NCI-H1694 treated with DMSO at 0.1 percent for 48 hours (cell line): ENCODE data around the gene SLC25A10.

Experiments
- DNase-seq: peaks from one replicate; lab custom pipeline; 2025; lab: John Stamatoyannopoulos, UW

SLC25A10 gene

GRCh38 chr17:81706757-81707624 is 5.1 kb upstream of the SLC25A10 start:
- DNase-seq = no peak

- DNase-seq = no peak
These were observed 4.1 kb upstream of the SLC25A10 start for GRCh38 chr17:81707725-81708646.

GRCh38 chr17:81708739-81709185 is 3.3 kb upstream of the SLC25A10 start:
- no peak for DNase-seq

DNA sequence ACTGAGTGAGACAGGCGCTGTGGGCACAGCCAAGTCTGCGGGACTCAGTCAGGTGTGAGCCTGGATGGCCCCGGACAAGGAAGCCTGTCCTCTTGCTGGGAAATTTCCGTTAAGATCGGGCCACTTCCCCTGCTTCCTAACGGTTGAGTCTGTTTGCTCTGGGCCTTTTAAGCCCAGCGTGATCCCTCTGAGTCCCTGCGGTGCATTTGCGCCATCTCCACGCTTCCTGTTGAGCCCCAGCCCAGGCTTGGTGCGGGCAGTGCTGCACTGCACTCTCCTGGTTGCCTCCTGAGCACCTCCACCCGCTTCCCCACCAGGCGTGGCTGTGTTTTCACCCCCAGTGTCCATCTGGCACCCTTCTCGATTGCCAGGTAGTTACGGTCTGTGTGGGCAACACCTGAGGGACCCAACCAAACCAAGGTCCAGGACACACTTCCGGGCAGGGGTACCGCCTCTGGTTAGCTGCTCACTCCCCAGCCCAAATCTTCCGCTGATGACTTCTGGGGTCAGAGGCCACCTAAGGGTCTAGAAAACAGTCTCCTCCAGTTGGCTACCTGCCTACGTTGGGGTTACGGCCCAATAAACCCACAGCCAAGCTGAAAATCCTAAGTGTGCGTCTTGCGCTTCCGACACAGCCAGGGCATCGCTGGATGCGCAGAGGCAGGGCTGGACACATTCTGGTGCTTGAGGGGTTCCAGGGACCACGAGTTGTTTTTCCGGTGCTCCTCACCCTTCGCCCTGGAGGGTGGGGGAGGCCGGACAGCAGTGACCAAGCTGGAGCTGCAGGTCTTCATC is 1.4 kb upstream of the SLC25A10 start:
- no peak for DNase-seq

DNA sequence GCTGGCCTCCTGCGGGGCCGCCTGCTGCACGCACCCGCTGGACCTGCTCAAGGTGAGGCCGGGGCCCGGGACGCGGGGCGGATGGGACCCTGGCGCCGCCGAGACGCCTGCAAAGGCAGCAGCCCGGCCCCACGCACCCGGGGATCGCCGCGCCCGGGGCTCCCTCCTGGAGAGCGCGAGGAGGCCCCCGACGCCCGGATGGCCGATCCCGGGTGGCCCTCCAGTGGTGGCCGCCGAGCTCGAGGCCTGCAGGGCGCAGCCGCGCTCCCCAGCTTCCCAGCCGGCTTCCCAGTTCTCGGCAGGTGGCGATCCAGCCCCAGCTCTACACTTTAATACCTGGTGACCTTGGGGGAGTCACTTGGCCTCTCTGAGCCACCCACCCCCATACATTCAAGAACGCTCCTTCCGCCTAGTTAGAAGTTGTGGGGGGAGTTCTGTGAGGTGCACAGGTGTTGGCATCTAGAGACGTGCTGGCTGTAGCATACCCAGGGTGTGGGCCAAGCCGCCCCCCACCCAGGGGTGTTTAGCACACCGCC is 452 bp downstream of the SLC25A10 start:
- no peak for DNase-seq

DNA sequence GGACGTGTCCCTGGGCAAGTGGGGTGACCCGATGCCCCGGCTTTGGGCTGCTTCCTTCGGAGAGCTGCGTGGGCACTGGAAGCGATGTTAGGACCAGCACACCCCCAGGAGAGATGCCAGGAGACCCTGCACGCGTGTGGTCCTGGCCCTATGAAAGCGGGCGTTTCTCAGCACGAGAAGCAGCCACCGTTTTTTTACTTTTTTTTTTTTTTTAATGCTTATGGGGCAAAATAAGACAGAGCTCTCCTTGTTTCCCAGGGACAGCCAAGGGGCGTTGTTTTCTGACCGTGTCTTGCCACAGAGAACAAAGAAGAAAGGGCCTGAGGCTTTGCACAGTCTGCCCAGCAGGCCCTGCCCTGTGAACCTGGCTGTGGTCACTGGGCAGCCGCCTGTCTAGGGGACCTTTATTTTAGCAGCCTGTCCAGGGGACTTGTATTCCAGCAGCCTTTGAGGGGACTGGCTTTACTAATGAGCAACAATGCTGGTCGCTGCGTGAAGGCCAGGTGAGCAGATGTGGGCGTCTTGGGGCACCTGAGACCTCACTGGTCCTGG is 996 bp downstream of the SLC25A10 start:
- no peak for DNase-seq

- DNase-seq = no peak
These were observed 1.7 kb downstream of the SLC25A10 start for GRCh38 chr17:81713556-81714411.

DNA sequence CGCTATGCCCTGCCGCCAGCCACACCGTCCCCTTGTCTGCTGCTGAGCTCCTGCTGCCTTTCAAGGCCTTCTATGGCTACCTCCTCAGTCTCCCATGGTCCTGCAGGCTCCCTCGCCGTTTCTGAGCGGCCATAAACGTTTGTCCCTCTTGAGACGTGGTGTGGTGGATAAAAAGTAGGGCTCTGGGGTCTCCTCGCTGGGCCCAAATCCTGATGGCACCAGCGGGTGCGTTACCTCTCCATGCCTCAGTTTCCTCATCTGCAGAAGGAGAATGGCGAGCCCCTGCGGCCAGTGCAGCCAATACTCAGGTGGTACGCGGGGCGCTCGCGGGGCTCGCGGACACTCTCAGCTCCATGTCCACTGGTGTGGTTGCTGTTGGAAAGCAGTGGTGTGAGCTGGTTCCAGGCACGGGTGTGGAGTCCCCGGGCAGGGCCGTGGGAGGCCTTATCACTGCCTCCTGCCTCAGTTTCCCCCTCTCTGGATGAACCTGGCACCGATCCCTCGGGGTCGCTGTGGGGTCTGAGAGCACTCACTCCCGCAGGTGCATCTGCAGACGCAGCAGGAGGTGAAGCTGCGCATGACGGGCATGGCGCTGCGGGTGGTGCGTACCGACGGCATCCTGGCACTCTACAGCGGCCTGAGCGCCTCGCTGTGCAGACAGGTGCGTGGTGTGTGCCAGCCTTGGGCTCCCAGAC is 2.5 kb downstream of the SLC25A10 start:
- no peak for DNase-seq

DNA sequence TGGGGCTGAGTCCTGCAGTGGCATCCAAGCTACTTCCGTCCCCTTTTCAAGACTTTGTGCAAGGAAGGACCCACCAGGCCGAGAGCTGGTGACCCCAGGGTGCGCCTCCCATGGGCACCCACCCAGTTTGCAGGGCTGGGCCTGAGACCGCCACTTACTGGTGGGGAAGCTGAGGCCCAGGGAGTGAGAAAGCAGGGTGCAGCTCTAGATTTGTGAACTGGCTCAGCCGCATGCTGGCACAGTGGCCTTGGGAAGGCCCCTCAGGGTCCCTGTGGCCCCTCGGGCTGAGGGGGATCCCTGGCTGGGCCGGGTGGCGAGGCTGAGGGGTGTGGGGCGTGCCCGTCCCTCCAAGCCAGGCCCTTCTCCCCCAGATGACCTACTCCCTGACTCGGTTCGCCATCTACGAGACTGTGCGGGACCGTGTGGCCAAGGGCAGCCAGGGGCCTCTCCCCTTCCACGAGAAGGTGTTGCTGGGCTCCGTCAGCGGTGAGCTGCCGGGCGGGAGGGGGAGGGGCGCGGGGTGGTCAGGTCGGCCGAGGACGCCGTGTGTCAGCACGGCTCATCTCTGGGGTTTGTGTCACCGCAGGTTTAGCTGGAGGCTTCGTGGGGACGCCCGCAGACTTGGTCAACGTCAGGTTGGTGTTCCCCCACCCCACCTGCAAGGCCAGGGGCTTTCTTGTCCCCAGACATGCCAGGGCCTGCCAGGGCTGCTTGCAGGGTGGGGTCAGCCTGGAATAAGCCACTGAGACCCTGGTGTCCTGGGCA is 3.2 kb downstream of the SLC25A10 start:
- no peak for DNase-seq

DNA sequence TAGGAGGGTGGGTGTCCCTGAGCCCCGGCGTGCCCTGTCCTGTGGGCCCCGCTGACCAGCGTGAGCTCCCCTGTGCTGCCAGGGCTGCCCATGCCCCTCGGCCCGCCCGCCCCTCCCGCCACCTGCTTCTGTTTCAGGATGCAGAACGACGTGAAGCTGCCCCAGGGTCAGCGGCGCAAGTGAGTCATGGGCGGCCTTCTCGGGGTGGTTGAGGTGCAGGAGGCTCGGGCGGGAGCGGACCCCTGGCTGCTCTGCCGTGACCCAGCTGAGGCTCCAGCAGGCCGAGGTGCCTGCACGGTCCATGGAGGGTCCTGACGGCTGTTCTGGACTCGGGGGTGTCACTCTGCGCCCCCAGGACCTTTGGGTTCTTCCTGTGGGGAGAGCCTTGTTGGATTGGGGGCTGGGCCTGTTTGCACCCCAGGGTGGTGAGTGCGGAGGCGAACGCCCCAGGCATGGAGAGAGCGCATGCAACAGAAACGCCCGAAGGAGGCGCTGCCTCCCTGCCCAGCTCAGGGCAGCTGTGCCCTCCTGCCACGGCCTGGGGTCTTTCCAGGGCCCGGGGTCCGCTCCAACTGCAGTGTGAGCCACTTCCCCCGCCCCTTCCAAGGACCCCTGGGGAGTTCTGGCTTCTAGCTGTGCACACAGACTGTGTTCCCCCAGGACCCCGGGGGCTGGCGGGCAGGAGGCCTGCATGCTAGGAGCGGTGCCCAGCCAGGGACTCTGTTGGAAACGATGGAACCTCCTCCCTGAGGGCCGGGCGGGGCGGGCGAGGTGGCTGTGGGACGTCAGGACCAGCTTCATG is 4.0 kb downstream of the SLC25A10 start:
- no peak for DNase-seq

- DNase-seq = no peak
These were observed 4.6 kb downstream of the SLC25A10 start for GRCh38 chr17:81716674-81716996.

- no peak for DNase-seq
These were observed 5.1 kb downstream of the SLC25A10 start for GRCh38 chr17:81717049-81717765.

DNA sequence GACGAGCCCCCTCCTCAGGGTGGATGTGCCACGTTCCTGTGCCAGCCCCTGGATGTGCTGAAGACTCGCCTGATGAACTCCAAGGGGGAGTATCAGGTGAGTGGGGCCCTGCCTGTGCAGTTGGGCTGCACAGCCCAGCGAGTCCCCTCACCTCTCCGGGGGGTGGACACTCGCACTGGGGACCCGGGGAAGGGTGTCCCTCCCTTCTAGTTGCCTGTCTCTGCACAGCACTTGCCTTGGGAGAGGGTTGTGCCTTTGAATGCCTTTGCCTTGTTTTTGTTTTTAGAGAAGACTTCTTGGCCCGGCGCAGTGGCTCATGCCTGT is 5.6 kb downstream of the SLC25A10 start:
- no peak for DNase-seq

GRCh38 chr17:81719410-81720266 is 7.6 kb downstream of the SLC25A10 start:
- no peak for DNase-seq

DNA sequence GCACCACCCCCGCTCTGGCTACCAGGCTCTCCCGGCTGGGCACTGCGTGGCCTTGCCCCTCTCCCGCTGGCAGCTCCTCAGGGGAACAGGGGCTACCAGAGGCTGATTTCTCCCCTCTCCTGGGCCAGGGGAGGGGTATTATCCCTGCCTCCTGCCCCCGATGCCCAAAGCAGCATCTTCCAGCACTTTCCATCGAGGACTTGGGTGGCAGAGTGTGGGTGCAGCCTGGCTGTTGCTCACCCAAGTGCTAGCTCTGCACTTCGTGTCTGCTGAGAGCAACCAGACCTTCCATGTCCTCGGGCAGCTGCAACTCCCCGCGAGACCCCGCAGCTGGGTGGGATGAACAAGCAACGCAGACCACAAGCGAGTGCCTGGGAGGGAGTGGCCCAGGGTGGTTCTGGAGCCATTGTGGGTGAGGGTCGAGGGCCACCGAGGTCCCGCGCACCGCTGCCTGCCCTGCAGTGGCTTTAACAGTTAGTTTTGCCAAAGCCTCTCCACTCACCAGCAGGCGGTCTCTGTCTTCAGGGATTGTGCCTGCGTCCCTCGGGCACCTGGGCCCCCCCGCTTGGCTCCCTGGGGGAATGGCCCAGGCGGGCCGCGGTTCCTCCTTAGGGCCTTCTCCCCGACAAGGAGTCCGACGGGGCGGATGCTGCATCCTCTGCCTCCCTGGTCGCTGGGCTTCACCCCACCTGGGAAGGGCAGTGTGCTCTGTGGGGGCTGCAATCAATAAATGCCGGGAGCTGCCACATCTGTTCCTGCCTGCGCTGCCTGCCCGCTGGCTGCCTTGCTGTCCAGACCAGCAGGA is 8.4 kb downstream of the SLC25A10 start:
- no peak for DNase-seq
